Stimulated activated naive CD8-positive, alpha-beta T cell treated with anti-CD3 and anti-CD28 coated beads, Interleukin-15, amount 100 ng/mL, for 72 hours (primary cell): ENCODE data around the gene CC2D2A.
"Not testable (repeated sequence)": the region's sequence is repeated elsewhere in the genome, so short reads cannot be mapped to it uniquely, and the experiment has no call there.

Experiments used
- ATAC-seq: fragments of 150-1000 bp; cut with Tn5 transposase; 2 replicates; pipeline ENCODE4 v1.10.0; 2021; ENCODE audit warnings: mild to moderate bottlenecking, moderate library complexity
- DNase-seq, 2 donors: peaks; one replicate each; pipeline ENCODE4 v3.0.0; 2021 to 2022
- H3K27ac Mint-ChIP-seq, 2 donors: one replicate each; pipeline ENCODE4 v1.8.0; 2022; ENCODE audit warnings: mild to moderate bottlenecking in 2 of 2, mixed read lengths in 2 of 2, moderate library complexity in 2 of 2
- H3K27me3 Mint-ChIP-seq: one replicate; pipeline ENCODE4 v1.8.0; 2022; ENCODE audit warnings: mixed read lengths
- H3K4me1 Mint-ChIP-seq: one replicate; pipeline ENCODE4 v1.8.0; 2022; ENCODE audit warnings: mild to moderate bottlenecking, mixed read lengths
- H3K4me3 Mint-ChIP-seq, 2 donors: one replicate each; pipeline ENCODE4 v1.8.0; 2022; ENCODE audit warnings: mild to moderate bottlenecking in 2 of 2, mixed read lengths in 2 of 2, moderate library complexity in 1 of 2
- H3K9me3 Mint-ChIP-seq, 2 donors: one replicate each; pipeline ENCODE4 v1.8.0; 2022; ENCODE audit warnings: mixed read lengths in 2 of 2

Gene CC2D2A

DNA sequence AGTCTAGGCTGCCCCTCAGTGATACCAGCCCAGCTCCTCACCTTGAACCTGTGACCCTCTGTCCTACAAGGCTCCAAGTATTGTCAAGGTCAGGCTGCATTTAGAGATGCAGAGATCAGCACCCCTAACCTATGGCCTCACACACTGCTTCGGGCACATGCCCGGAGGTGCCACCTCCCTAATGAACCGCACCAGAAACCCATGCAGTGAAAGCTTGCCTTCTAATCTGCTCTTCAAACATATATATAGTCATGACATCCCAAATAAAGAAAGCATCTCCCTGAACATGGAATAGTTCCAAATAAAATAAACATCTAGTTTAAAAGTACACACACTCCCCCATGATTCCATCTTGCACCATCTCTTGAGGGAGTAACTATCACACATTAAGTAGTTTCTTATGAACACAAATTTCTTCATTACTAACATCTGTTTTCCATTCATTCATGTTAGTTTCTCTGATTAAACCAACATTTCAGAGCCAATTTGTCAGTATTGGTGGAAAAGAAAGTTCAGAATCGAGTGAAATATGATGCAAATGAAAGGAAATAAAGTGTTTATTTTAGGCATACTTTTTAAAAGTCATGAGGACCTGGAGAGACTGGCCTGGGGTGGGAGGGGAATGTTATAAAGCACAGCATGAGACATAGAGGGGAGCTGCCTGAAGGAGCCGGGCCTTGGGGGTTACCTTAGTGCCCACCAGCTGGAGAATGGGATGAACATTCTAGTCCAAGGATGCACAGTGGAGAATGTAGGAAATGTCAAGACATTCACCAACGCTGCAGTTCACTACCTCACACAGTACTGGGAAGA lies 19.2 kb downstream of the CC2D2A start:
- ATAC-seq (no peak), DNase-seq (no peak)
- Mint-ChIP-seq H3K27me3 (no peaks in the 10 kb centered on the region), H3K4me1 (no peaks in the 10 kb centered on the region), H3K4me3 (no peak overlapping the region), H3K27ac (peak overlapping the region in 1 of 2 donors; percentile 28), H3K9me3 (peaks cover 39 to 52% of the 10 kb centered on the region in 2 donors)

DNA sequence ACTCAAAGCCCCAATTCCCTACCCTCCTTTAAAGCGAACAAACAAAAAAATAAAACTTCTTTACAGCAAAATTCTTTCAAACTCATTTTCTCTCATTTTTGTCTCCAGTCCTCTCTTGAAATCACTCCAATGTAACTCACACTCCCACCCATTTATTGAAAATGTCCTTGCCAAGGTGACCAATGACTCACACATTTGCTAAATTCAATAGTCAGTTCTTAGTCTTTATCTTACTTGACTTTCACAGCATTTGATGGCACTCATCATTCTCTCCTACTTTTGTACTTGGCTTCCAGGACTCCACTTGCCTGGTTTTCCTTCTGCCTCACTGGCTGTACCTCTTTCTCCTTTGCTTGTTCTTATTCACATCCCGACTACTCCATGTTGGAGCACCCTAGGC lies 19.9 kb downstream of the CC2D2A start:
- peaks cover 32 to 45% of the 10 kb centered on the region in 2 donors for H3K9me3 Mint-ChIP-seq
- no peaks in the 10 kb centered on the region for H3K27me3 Mint-ChIP-seq
- H3K27ac Mint-ChIP-seq = no peak overlapping the region
- no peaks in the 10 kb centered on the region for H3K4me1 Mint-ChIP-seq
- DNase-seq (no peak), ATAC-seq (no peak)
- H3K4me3 Mint-ChIP-seq = no peak overlapping the region

DNA sequence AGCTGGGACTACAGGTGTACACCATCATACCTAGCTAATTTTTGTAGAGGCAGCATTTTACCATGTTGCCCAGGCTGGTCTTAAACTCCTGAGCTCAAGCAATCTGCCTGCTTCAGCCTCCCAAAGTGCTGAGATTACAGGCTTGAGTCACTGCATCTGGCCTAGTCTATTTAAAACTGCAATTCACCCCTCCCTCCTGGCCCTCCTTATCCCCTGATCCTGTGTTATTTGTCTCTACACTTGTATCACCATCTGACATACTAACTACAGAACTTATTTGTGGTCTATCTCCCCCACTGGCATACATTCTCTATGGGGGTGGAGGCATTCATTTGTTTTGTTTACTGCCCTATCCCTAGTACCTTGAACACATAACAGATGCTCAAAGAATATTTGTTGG lies 23.7 kb downstream of the CC2D2A start:
- ATAC-seq = no peak
- H3K4me3 Mint-ChIP-seq = no peak overlapping the region
- no peak overlapping the region for H3K27ac Mint-ChIP-seq
- H3K9me3 Mint-ChIP-seq = peaks cover 22 to 40% of the 10 kb centered on the region in 2 donors
- no peaks in the 10 kb centered on the region for H3K27me3 Mint-ChIP-seq
- DNase-seq = no peak
- no peaks in the 10 kb centered on the region for H3K4me1 Mint-ChIP-seq

DNA sequence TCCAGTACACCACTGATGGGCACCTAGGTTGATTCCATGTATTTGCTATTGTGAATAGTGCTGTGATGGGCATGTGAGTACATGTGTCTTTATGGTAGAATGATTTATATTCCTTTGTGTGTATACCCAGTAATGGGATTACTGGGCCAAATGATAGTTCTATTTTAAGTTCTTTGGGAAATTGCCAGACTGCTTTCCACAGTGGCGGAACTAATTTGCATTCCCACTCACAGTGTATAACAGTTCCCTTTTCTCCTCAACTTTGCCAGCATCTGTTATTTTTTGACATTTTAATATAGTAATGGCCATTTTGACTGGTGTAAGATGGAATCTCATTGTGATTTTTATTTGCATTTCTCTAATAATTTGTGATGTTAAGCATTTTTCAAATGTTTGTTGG lies 25.9 kb downstream of the CC2D2A start:
- Mint-ChIP-seq H3K9me3 (peaks cover 6 to 18% of the 10 kb centered on the region in 2 donors), H3K4me3 (no peak overlapping the region), H3K27me3 (no peaks in the 10 kb centered on the region), H3K27ac (no peak overlapping the region), H3K4me1 (no peaks in the 10 kb centered on the region)
- ATAC-seq (no peak), DNase-seq (no peak)

DNA sequence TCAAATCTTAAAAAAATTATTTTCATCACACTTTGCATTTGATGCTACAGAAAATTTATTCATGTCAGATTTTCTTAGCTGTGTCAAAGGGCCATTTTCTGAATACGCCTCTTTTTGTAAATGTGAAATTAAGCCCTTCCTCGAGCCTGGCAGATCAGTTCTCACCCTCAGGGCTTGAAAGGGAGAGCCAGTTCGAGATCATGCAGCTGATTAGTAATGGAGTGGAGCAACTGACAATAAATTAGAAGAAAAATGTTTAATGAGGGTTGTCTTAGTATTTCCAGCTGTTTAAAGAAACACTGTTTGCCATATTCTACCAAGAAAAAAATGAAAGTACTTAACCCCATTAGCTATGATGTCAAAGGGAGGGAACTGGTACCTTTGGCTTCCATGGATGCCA lies 28.7 kb downstream of the CC2D2A start:
- DNase-seq = no peak
- H3K9me3 Mint-ChIP-seq = peaks cover 0 to 13% of the 10 kb centered on the region in 2 donors
- H3K27ac Mint-ChIP-seq = no peak overlapping the region
- no peak for ATAC-seq
- no peaks in the 10 kb centered on the region for H3K4me1 Mint-ChIP-seq
- no peaks in the 10 kb centered on the region for H3K27me3 Mint-ChIP-seq
- H3K4me3 Mint-ChIP-seq = no peak overlapping the region

DNA sequence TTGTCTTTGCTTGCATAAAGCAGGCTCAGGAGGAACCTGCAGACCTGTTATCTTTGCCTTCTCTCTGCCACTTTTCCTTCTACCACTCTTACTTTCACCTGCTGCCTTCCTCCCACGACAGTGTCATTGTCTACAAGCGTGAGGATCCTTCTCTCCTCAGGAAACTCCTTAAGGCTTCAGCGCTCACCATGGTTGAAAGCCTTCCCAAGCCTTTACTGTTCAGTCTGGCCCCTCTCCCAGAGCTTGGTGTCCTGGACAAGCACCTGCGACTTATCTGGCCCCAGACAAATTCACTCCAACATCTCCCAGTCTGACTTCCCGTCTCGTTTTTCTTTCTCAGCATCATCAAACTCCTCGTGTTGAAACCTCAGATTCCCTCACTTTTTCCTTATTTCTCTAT lies 31.0 kb downstream of the CC2D2A start:
- Mint-ChIP-seq H3K4me3 (no peak overlapping the region), H3K4me1 (no peaks in the 10 kb centered on the region), H3K27me3 (no peaks in the 10 kb centered on the region), H3K27ac (no peak overlapping the region), H3K9me3 (peaks cover 0 to 13% of the 10 kb centered on the region in 2 donors)
- no peak for DNase-seq
- ATAC-seq = no peak

DNA sequence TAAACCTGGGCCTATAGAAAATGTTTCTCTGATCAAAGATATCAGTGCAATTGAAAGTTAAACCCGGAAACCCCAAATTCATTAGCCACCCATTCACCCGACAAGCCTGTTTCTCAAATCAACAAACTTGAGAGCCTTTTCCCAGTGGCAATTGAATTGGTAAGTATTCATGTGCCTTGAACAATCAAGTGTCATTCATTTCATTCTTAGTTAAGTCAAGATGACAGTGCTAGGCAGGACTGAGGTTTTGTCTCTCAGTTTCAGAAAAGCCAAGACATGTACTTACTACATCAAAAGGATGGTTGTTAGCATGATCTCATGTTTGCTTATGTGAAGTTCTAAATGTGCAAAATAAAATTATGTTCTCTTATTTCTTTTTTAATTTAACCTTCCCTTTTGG lies 32.3 kb downstream of the CC2D2A start:
- H3K9me3 Mint-ChIP-seq = peaks cover 0 to 10% of the 10 kb centered on the region in 2 donors
- no peak overlapping the region for H3K4me3 Mint-ChIP-seq
- no peaks in the 10 kb centered on the region for H3K4me1 Mint-ChIP-seq
- ATAC-seq = no peak
- no peaks in the 10 kb centered on the region for H3K27me3 Mint-ChIP-seq
- DNase-seq = no peak
- no peak overlapping the region for H3K27ac Mint-ChIP-seq

DNA sequence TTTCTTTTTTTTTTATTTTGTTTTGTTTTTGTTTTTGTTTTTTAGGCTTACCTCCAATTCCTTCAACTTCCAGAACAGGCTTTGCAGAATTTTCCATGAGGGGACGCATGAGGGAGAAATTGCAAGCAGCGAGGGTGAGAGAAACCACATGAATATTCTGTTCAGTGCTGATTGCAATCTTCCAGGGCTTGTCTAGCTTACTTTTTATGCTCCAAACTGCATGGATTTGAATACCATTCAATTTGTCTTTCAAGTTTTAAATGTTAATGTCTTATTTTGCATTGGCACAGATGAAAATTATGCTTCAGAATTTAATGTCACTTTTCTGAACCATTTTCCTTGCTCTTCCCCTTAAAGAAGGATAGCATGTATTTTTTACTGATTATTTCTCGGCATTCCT lies 32.7 kb downstream of the CC2D2A start:
- Mint-ChIP-seq H3K9me3 (peaks cover 0 to 5% of the 10 kb centered on the region in 2 donors), H3K4me3 (no peak overlapping the region), H3K4me1 (no peaks in the 10 kb centered on the region), H3K27me3 (no peaks in the 10 kb centered on the region), H3K27ac (no peak overlapping the region)
- DNase-seq (no peak), ATAC-seq (no peak)

DNA sequence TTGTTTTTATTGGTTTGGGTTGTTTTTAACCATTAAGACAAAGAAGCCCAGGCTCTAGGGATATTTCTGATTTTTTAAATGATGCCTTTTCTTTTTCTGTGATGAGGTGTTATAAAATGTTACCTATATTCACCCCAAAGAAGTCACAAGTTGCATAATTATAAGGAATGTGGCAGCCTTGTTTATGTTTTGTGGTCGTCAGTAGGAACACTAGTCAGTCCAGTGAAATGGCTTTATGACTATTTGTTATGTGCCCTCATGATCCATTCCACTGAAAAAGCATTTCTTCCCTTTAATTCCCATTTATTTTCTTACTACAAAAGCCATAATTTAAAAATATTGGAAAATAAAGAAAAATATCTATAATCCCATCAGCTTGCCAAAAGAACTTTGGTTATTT lies 34.4 kb downstream of the CC2D2A start:
- Mint-ChIP-seq H3K4me1 (no peaks in the 10 kb centered on the region), H3K27me3 (no peaks in the 10 kb centered on the region), H3K27ac (no peak overlapping the region), H3K9me3 (no peaks in the 10 kb centered on the region), H3K4me3 (no peak overlapping the region)
- DNase-seq (no peak), ATAC-seq (no peak)

DNA sequence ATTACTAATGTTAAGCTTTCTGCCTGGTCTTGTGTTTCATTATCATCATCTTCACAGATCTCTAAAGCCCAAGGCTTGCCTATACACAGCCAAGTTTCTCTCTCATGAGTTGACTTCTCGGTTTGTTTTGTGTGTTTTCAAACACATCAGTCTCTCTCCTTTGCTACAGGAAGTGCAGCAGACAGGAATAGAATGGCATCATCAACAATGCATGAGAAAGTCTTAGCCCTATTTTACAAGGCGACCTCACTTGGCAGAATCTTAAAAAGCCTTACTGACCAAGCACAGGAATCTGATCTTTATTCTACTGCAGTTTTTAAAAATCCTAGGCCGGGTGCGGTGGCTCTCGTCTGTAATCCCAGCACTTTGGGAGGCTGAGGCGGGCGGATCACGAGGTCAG lies 36.8 kb downstream of the CC2D2A start:
- no peaks in the 10 kb centered on the region for H3K9me3 Mint-ChIP-seq
- H3K27me3 Mint-ChIP-seq = no peaks in the 10 kb centered on the region
- DNase-seq = no peak
- H3K4me1 Mint-ChIP-seq = no peaks in the 10 kb centered on the region
- ATAC-seq = no peak
- no peak overlapping the region for H3K4me3 Mint-ChIP-seq
- no peak overlapping the region for H3K27ac Mint-ChIP-seq

DNA sequence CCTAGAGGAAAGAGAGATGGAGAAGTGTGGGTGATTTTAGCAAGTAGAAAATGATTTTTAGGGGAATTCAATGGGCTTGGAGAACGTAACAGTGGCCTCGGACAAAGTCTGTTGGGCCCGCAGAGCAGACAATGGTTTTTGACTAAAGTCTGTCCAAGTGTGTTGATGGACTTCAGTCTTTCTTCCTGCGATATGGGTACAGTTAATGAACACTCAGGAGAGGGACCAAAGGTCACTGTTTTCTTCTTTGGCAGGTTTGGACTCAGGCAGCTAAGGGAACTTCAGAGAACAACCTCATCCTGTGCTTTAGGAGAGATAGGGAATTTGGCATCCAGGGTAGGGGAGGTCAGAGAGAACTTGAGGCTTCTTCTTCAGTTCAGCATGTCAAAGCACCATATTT lies 38.0 kb downstream of the CC2D2A start:
- Mint-ChIP-seq H3K4me1 (no peaks in the 10 kb centered on the region), H3K27me3 (no peaks in the 10 kb centered on the region), H3K4me3 (no peak overlapping the region), H3K9me3 (no peaks in the 10 kb centered on the region), H3K27ac (no peak overlapping the region)
- DNase-seq (no peak), ATAC-seq (no peak)

DNA sequence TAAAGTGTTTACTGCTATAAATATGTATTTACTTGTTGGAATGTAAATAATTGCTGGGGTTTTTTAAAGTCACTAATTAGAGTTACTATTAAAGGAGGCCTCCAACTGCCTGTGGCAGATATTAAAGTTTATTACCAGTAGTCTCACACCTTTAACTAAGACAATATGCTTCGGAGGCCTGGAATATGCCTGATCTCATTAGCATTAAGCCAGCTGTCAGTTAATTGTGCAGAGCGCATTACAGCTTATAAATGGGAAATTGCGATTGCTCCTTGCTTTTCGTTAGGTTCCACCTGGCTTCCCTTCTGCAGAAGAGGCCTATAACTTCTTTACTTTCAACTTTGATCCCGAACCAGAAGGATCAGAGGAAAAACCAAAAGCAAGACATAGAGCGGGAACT lies 41.3 kb downstream of the CC2D2A start:
- H3K4me1 Mint-ChIP-seq = peaks cover 3% of the 10 kb centered on the region
- no peaks in the 10 kb centered on the region for H3K9me3 Mint-ChIP-seq
- no peak overlapping the region for H3K4me3 Mint-ChIP-seq
- peak overlapping the region in 1 of 2 donors; percentile 2 for H3K27ac Mint-ChIP-seq
- DNase-seq (no peak), ATAC-seq (no peak)
- H3K27me3 Mint-ChIP-seq = no peaks in the 10 kb centered on the region

DNA sequence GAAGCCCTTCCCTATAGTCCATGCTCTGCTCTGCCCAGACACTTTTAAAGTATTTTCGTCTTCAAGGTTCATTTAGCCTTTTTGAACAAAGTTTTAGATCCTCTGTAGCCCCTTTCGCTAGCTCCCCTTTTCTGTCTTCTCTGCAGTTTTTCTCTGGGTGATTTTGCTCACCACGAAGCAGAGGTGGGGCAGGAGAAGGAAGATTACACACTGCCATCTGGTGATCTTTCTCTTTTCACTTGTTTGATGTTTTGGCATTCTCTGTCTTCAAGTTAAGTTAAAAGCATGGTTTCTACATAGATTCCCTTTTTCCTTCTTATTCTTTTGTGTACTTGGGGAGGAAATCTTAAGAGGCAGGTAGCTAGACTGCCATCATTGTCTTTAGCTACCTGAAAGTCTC lies 43.9 kb downstream of the CC2D2A start:
- DNase-seq = no peak

DNA sequence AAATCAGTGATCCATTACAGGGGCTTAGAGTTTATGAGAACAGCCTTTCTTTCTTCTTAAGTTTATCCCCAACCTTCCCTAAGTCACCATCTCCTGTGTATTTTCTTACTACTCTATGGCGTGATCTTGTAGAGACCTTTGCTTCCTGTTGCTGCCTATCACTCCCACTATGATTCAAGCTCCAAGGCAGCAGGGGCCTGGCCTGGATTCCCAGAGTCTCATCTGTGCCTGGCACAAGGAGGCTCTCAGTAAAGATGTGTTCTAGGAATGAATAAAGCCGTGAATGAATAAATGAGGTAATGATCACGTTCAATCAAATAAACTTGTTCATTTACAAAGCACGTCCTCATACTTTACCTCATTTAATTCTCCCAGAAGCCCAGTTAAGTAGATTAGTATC lies 45.4 kb downstream of the CC2D2A start:
- no peaks in the 10 kb centered on the region for H3K27me3 Mint-ChIP-seq
- H3K4me1 Mint-ChIP-seq = peaks cover 5% of the 10 kb centered on the region
- DNase-seq = no peak
- H3K27ac Mint-ChIP-seq = no peak overlapping the region
- no peak for ATAC-seq
- peaks cover 13 to 22% of the 10 kb centered on the region in 2 donors for H3K9me3 Mint-ChIP-seq
- H3K4me3 Mint-ChIP-seq = no peak overlapping the region

More for the DNA sequence above, 43.9 kb downstream of the CC2D2A start:
- H3K4me3 Mint-ChIP-seq = no peak overlapping the region
- H3K27ac Mint-ChIP-seq = no peak overlapping the region
- peaks cover 5 to 11% of the 10 kb centered on the region in 2 donors for H3K9me3 Mint-ChIP-seq
- no peaks in the 10 kb centered on the region for H3K27me3 Mint-ChIP-seq
- ATAC-seq = no peak
- H3K4me1 Mint-ChIP-seq = peaks cover 5% of the 10 kb centered on the region

DNA sequence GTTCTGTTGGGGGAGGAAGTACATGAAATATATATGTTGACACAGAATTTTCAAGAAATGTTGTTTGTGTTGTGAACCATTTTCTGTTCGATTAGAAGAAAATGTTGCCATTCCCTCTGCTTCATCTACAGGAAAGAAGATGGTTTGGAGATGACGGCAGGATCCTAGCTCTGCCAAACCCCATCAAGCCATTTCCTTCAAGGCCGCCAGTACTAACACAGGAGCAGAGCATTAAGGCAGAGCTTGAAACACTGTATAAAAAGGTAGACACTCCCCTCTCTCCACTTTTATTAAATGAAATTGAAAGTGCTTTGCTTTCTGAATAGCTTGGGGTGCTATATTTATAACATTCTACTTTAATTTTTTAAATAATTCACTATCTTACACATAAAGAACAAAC lies 46.8 kb downstream of the CC2D2A start:
- Mint-ChIP-seq H3K27ac (no peak overlapping the region), H3K4me1 (peaks cover 5% of the 10 kb centered on the region), H3K9me3 (peaks cover 13 to 22% of the 10 kb centered on the region in 2 donors), H3K4me3 (no peak overlapping the region), H3K27me3 (no peaks in the 10 kb centered on the region)
- no peak for DNase-seq
- no peak for ATAC-seq

DNA sequence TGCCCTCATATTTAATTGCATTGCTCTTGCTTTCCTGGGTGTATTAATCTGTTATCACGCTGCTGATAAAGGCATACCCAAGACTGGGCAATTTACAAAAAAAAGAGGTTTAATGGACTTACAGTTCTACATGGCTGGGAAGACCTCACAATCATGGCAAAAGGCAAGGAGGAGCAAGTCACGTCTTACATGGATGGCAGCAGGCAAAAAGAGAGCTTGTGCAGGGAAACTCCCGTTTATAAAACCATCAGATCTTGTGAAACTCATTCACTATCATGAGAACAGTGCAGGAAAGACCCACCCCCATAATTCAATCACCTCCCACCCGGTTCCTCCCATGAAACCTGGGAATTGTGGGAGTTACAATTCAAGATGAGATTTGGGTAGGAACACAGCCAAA lies 48.0 kb downstream of the CC2D2A start:
- not testable (repeated sequence) for ATAC-seq, H3K4me3 Mint-ChIP-seq, H3K27ac Mint-ChIP-seq, H3K27me3 Mint-ChIP-seq, H3K4me1 Mint-ChIP-seq, DNase-seq
- peaks cover 13 to 22% of the 10 kb centered on the region in 2 donors for H3K9me3 Mint-ChIP-seq
